ENCODE measurements around the gene FABP3. TPM values are rescaled to one million over a fixed set of nuclear protein-coding genes. Genes with fewer than 3 reads are reported as not detected.
A peak's percentile ranks its signal among the peaks of the same experiment; 100 is the strongest.

The FABP3 gene
- polyA plus RNA-seq, 2 of the 4 experiments (the other 2 are of a cell fraction), result not detected

DNA sequence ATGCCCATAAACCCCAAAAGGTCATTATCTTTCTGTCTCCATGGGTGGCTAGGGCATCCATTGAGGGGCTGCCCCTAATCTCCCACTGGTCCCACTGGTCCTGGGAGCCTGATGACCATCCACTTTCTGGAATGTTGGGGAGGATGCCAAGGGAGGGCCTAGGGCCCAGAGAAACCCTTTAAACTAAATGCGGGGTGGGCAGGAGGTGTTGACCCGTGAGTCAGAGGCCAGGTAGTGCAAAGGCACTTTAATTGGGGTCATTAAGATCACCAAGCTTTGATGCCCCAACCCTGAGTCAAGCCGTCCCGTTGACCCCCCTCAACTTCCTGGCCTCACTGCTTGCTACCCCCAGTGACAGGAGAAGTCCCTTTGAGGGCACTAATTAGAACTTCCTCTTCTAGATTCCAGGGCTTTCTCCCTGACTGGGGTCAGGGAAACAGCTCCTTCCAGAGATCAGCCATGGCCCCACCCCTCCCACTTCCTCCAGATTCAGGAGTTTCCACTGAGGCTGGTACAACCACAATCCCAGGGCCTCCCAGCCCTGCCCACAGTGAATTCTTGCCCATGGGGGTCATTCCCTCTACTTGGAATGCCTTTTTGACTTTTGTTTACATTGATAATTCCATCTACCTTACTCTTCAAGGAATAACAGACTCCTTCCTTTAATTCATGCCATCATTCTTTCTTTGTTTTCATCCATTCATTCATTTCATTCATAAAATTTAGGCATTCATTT, 24.7 kb upstream of the FABP3 start:
- CTCF ChIA-PET, result interaction anchor here (0.7 to 11.3 kb wide), 4 partner anchors 13 to 151 kb away, joined by 3 to 151 read pairs (median 58); partner anchors contain the start of gene SERINC2
- Histone ChIP-seq H3K4me3 (no peak overlapping the region), H3K4me2 (0 out of 3 replicates have a peak overlapping the region, but pooled peaks have one; percentile 12), H3K9me3 (no peaks in the 10 kb centered on the region), H3K4me1 (0 out of 3 replicates have a peak, but pooled peaks cover 5% of the 10 kb centered on the region), H3K27ac (peak overlapping the region in 1 of 2 experiments; percentile 54; a peak in 1 of 6 replicates)
- TF ChIP-seq ZNF302 (CRISPR knock-in tag; IDR thresholded peaks at IDR 0.05) (no peak), CBX8 (IDR thresholded peaks at IDR 0.05) (no peak), ESRRA (IDR thresholded peaks at IDR 0.05; ENCODE audit: borderline replicate concordance, low read length) (no peak), CBX2 (IDR thresholded peaks at IDR 0.05; ENCODE audit: borderline replicate concordance, low read depth) (no peak)
- TF ChIP-seq, protein P1, sequence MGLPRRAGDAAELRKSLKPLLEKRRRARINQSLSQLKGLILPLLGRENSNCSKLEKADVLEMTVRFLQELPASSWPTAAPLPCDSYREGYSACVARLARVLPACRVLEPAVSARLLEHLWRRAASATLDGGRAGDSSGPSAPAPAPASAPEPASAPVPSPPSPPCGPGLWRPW (IDR thresholded peaks at IDR 0.05), result no peak
- no peak for FAIRE-seq
- no peak for DNase-seq (ENCODE audit: low read depth in 1 of 2, low spot score in 1 of 2)
- no peak for ATAC-seq
- 43% methylated on average over 4 of the region's 4 CpGs for WGBS (ENCODE audit: missing lambda C conversion rate)
- POLR2A ChIA-PET, result no interaction called here

DNA sequence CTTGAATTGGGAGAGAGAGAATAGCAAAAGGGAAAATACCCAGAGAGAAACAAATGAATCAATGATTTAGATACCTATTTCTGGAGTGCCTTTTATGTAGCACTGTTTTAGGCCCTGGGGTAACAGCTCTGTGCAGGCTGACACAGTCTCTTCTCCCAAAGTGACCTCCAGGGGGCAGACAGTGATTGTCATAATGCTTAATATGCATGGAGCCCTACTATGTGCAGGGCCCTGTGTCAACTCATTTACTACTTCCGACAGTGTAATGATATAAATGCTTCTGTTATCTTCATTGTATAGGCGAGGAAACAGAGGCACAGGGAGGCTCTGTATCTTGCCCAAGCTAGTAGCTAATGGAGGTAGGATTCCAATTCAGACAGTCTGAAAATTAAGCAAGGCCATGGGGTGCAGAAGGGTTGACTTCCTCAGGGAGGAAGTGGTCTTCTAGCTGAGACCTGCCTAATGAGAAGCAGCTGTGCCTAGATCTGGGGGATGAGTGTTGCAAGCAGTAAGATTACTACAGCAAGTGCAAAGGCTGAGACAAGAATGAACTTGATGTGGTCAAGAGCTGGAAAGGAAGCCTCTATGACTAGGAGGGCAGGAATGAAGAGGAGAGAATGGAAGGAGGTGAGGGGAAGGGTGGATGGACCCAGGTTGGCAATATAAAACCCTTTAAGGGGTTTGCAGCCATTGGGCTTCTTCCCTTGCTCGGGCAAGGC, 23.9 kb upstream of the FABP3 start:
- Histone ChIP-seq H3K9me3 (no peaks in the 10 kb centered on the region), H3K4me2 (no peak overlapping the region), H3K4me1 (0 out of 3 replicates have a peak, but pooled peaks cover 5% of the 10 kb centered on the region), H3K4me3 (no peak overlapping the region), H3K27ac (no peak overlapping the region; a peak in 1 of 6 replicates)
- TF ChIP-seq, protein P2, sequence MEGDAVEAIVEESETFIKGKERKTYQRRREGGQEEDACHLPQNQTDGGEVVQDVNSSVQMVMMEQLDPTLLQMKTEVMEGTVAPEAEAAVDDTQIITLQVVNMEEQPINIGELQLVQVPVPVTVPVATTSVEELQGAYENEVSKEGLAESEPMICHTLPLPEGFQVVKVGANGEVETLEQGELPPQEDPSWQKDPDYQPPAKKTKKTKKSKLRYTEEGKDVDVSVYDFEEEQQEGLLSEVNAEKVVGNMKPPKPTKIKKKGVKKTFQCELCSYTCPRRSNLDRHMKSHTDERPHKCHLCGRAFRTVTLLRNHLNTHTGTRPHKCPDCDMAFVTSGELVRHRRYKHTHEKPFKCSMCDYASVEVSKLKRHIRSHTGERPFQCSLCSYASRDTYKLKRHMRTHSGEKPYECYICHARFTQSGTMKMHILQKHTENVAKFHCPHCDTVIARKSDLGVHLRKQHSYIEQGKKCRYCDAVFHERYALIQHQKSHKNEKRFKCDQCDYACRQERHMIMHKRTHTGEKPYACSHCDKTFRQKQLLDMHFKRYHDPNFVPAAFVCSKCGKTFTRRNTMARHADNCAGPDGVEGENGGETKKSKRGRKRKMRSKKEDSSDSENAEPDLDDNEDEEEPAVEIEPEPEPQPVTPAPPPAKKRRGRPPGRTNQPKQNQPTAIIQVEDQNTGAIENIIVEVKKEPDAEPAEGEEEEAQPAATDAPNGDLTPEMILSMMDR (IDR thresholded peaks at IDR 0.05), result peak; percentile 15; the same call in 2 of the 3 replicates
- TF ChIP-seq GATA3 (IDR thresholded peaks at IDR 0.05; ENCODE audit: borderline replicate concordance) (no peak), SMC3 (IDR thresholded peaks at IDR 0.05) (0 out of 3 replicates have a peak, but pooled peaks have one; percentile 16), ZSCAN20 (CRISPR knock-in tag; IDR thresholded peaks at IDR 0.05) (no peak), RAD21 (conservative IDR thresholded peaks at IDR 0.05 in 1 of 2, IDR thresholded peaks at IDR 0.05 in 1 of 2) (peak in 1 of 2 experiments; percentile 28; a peak in 1 of 5 replicates), CBX8 (IDR thresholded peaks at IDR 0.05) (no peak), CBX2 (IDR thresholded peaks at IDR 0.05; ENCODE audit: borderline replicate concordance, low read depth) (no peak), NFE2L2 (conservative IDR thresholded peaks at IDR 0.05; ENCODE audit: low read length) (no peak), MAFK (IDR thresholded peaks at IDR 0.05; ENCODE audit: partially characterized antibody) (no peak), NR3C1 (IDR thresholded peaks at IDR 0.05) (no peak)
- TF ChIP-seq, protein P3, sequence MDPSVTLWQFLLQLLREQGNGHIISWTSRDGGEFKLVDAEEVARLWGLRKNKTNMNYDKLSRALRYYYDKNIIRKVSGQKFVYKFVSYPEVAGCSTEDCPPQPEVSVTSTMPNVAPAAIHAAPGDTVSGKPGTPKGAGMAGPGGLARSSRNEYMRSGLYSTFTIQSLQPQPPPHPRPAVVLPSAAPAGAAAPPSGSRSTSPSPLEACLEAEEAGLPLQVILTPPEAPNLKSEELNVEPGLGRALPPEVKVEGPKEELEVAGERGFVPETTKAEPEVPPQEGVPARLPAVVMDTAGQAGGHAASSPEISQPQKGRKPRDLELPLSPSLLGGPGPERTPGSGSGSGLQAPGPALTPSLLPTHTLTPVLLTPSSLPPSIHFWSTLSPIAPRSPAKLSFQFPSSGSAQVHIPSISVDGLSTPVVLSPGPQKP (IDR thresholded peaks at IDR 0.05; ENCODE audit: low read depth, low read length), result no peak
- CTCF ChIA-PET, result interaction anchor here (4.3 to 11.3 kb wide), 3 partner anchors 15 to 152 kb away, joined by 49 to 151 read pairs (median 68); partner anchors contain the start of gene SERINC2
- 69% methylated on average over 3 of the region's 3 CpGs for WGBS (ENCODE audit: missing lambda C conversion rate)
- no peak for ATAC-seq
- DNase-seq (ENCODE audit: low read depth in 1 of 2, low spot score in 1 of 2), result no peak
- no peak for FAIRE-seq
- POLR2A ChIA-PET, result no interaction called here

DNA sequence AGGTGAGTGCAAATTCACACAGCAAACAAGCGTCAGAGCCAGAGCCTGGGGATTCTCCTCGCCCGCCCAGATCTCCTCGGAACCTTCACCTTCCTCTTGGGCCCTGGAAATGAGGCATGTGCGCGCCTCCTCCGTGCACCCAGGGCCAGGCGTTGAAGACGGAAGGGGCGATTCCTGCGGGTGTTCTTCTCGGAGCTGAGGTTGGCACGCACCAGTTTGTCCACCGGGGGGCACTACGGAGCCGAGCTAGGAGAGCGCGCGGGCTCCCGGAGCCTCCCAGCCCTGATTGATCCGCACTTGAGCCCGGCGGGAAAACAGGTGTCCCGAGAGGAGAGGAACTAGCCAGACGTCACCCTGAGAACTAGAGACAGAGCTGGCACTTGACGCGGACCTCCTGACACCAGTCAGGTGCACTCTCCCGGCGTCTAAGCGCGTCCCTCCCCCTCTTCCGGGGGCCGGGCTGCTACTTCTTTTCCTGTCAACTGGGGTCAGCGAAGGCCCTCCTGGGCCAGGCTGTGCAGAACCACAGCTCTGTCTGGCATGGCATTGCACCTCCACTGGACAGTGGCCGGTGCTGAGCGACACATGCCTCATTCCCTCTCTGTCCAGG, 21.8 kb upstream of the FABP3 start:
- no peaks in the 10 kb centered on the region for H3K9me3 ChIP-seq
- ATAC-seq (peak; percentile 95 to 98), DNase-seq (ENCODE audit: low read depth in 1 of 2, low spot score in 1 of 2) (peak; percentile 71 to 78), FAIRE-seq (no peak)
- peak overlapping the region; percentile 70 for H3K4me2 ChIP-seq
- H3K4me3 ChIP-seq, result peak overlapping the region; percentile 32; the same call in 2 of the 3 replicates
- CTCF ChIA-PET, result interaction anchor here (0.6 to 11.3 kb wide), 42 partner anchors 8 to 413 kb away, joined by 3 to 151 read pairs (median 3); partner anchors contain the start of genes FABP3 and SERINC2
- peak overlapping the region; percentile 48 to 74; a peak in 5 of 6 replicates for H3K27ac ChIP-seq
- WGBS (ENCODE audit: missing lambda C conversion rate), result 6% methylated on average over 17 of the region's 36 CpGs
- POLR2A ChIA-PET, result interaction anchor here (0.8 kb wide), 1 partner anchor 154 kb away, joined by 3 read pairs; no protein-coding TSS in a partner anchor
- 0 out of 3 replicates have a peak, but pooled peaks cover 5% of the 10 kb centered on the region for H3K4me1 ChIP-seq
- no peak for TF ChIP-seq JUNB (IDR thresholded peaks at IDR 0.05)
- no peak for TF ChIP-seq BHLHE40 (IDR thresholded peaks at IDR 0.05; ENCODE audit: low read depth, low read length)
- TF ChIP-seq, protein P2 (IDR thresholded peaks at IDR 0.05), result peak; percentile 72
- no peak for TF ChIP-seq EHMT2 (IDR thresholded peaks at IDR 0.05; ENCODE audit: low read depth)
- TF ChIP-seq SMC3 (IDR thresholded peaks at IDR 0.05), result peak; percentile 89
- TF ChIP-seq FOSL2 (IDR thresholded peaks at IDR 0.05), result no peak
- TF ChIP-seq FOSL2 (CRISPR knock-in tag; IDR thresholded peaks at IDR 0.05), result peak; percentile 24; the same call in 1 of the 2 replicates
- TF ChIP-seq, protein P4, sequence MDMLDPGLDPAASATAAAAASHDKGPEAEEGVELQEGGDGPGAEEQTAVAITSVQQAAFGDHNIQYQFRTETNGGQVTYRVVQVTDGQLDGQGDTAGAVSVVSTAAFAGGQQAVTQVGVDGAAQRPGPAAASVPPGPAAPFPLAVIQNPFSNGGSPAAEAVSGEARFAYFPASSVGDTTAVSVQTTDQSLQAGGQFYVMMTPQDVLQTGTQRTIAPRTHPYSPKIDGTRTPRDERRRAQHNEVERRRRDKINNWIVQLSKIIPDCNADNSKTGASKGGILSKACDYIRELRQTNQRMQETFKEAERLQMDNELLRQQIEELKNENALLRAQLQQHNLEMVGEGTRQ (IDR thresholded peaks at IDR 0.05), result no peak
- TF ChIP-seq, protein P5, sequence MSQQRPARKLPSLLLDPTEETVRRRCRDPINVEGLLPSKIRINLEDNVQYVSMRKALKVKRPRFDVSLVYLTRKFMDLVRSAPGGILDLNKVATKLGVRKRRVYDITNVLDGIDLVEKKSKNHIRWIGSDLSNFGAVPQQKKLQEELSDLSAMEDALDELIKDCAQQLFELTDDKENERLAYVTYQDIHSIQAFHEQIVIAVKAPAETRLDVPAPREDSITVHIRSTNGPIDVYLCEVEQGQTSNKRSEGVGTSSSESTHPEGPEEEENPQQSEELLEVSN (IDR thresholded peaks at IDR 0.05; ENCODE audit: borderline replicate concordance, low read depth), result no peak
- TF ChIP-seq EP300 (IDR thresholded peaks at IDR 0.05), result no peak
- no peak for TF ChIP-seq EHF (CRISPR knock-in tag; IDR thresholded peaks at IDR 0.05)

Data from A549 (cell line).